Neural progenitor cell (in vitro differentiated cells): Measurements from ENCODE around the gene S100A6. TPM values are rescaled to one million over a fixed set of nuclear protein-coding genes. Genes with fewer than 3 reads are reported as not detected.
A peak's percentile ranks its signal among the peaks of the same experiment; 100 is the strongest.

ENCODE experiments used
- DNase-seq: peaks from one replicate; pipeline ENCODE4 v3.0.0-alpha.2; 2016; ENCODE audit warnings: low spot score
- H2AFZ ChIP-seq: fragments of 200-600 bp; sonication (generic); replicated peaks from 2 replicates; pipeline ENCODE4 v1.6.1; 2016; ENCODE audit warnings: antibody characterized with exemption
- H3F3A ChIP-seq: fragments of 200-600 bp; sonication (generic); 2 replicates; pipeline ENCODE4 v1.6.1; 2016; ENCODE audit warnings: antibody characterized with exemption, low read depth
- H3K27ac ChIP-seq: fragments of 200-600 bp; sonication (generic); 2 replicates; pipeline ENCODE4 v1.5.1; 2016; ENCODE audit warnings: mild to moderate bottlenecking
- H3K27me3 ChIP-seq: fragments of 200-600 bp; sonication (generic); 2 replicates; pipeline ENCODE4 v1.6.1; 2016; ENCODE audit warnings: mild to moderate bottlenecking, moderate library complexity
- H3K36me3 ChIP-seq: fragments of 200-600 bp; sonication (generic); 2 replicates; pipeline ENCODE4 v1.5.1; 2016
- H3K4me1 ChIP-seq: fragments of 200-600 bp; sonication (generic); 2 replicates; pipeline ENCODE4 v1.6.1; 2016; ENCODE audit warnings: mixed run types
- H3K4me2 ChIP-seq: fragments of 200-600 bp; sonication (generic); 2 replicates; pipeline ENCODE4 v1.6.1; 2016
- H3K4me3 ChIP-seq: fragments of 200-600 bp; sonication (generic); 2 replicates; pipeline ENCODE4 v1.5.1; 2016
- H3K79me2 ChIP-seq: fragments of 200-600 bp; sonication (generic); 2 replicates; pipeline ENCODE4 v1.6.1; 2016; ENCODE audit warnings: low read depth
- H3K9ac ChIP-seq: fragments of 200-600 bp; sonication (generic); 2 replicates; pipeline ENCODE4 v1.6.1; 2016
- H3K9me3 ChIP-seq: fragments of 200-600 bp; sonication (generic); 2 replicates; pipeline ENCODE4 v1.5.1; 2016; ENCODE audit warnings: low read depth
- H4K20me1 ChIP-seq: fragments of 200-600 bp; sonication (generic); 2 replicates; pipeline ENCODE4 v1.6.1; 2016; ENCODE audit warnings: low read depth
- H3K27ac Mint-ChIP-seq: 3 replicates; pipeline ENCODE4 v1.8.0; 2021; ENCODE audit warnings: mixed read lengths
- H3K27me3 Mint-ChIP-seq: 2 replicates; pipeline ENCODE4 v1.8.0; 2022; ENCODE audit warnings: low read depth, mild to moderate bottlenecking, inconsistent platforms, moderate library complexity, mixed read lengths; ENCODE audit not compliant: insufficient read depth
- H3K36me3 Mint-ChIP-seq: 3 replicates; pipeline ENCODE4 v1.8.0; 2021; ENCODE audit warnings: mixed read lengths
- H3K4me1 Mint-ChIP-seq: 3 replicates; pipeline ENCODE4 v1.8.0; 2021; ENCODE audit warnings: mixed read lengths
- H3K4me3 Mint-ChIP-seq: 3 replicates; pipeline ENCODE4 v1.8.0; 2021; ENCODE audit warnings: mild to moderate bottlenecking, moderate library complexity, mixed read lengths
- H3K9me3 Mint-ChIP-seq: 3 replicates; pipeline ENCODE4 v1.8.0; 2020; ENCODE audit warnings: mixed read lengths
- CTCF ChIP-seq: fragments of 200-600 bp; sonication (generic); IDR thresholded peaks from 2 replicates; pipeline ENCODE4 v1.5.1; 2017; ENCODE audit warnings: antibody characterized with exemption, mild to moderate bottlenecking
- EZH2 ChIP-seq: fragments of 200-600 bp; sonication (generic); IDR thresholded peaks from 2 replicates; pipeline ENCODE4 v1.6.1; 2017; ENCODE audit warnings: antibody characterized with exemption, mild to moderate bottlenecking, moderate library complexity
- EZH2phosphoT487 ChIP-seq: fragments of 200-600 bp; sonication (generic); IDR thresholded peaks from 2 replicates; pipeline ENCODE4 v1.6.1; 2017; ENCODE audit warnings: antibody characterized with exemption
- total RNA-seq: library from RNA; depleted of rRNA; stranded (reverse); fragments of >200 nt; gene quantifications from 2 replicates; pipeline ENCODE4 v1.2.3, GENCODE V29; 2015; ENCODE audit warnings: low replicate concordance

The S100A6 gene
- total RNA-seq, 1 donor from 2014 or later: not detected

GRCh38 chr1:153542956-153543711 is 7.3 kb upstream of the S100A6 start:
- TF ChIP-seq EZH2 (no peak), EZH2phosphoT487 (no peak), CTCF (no peak)
- H3K9me3 ChIP-seq: no peaks in the 10 kb centered on the region
- H3K36me3 Mint-ChIP-seq: no peaks in the 10 kb centered on the region
- no peaks in the 10 kb centered on the region for H3K27me3 ChIP-seq
- no peak overlapping the region for H3K4me2 ChIP-seq
- H3K36me3 ChIP-seq: no peaks in the 10 kb centered on the region
- peaks cover 17% of the 10 kb centered on the region for H3K27me3 Mint-ChIP-seq
- H2AFZ ChIP-seq: no peak overlapping the region
- no peak overlapping the region for H3K9ac ChIP-seq
- no peaks in the 10 kb centered on the region for H3K79me2 ChIP-seq
- H3K4me3 ChIP-seq: no peak overlapping the region
- H3K4me1 Mint-ChIP-seq: peaks cover 65% of the 10 kb centered on the region
- no peaks in the 10 kb centered on the region for H4K20me1 ChIP-seq
- H3K27ac ChIP-seq: no peak overlapping the region
- no peak overlapping the region for H3K4me3 Mint-ChIP-seq
- no peak for DNase-seq
- no peaks in the 10 kb centered on the region for H3F3A ChIP-seq
- H3K27ac Mint-ChIP-seq: peak overlapping the region; percentile 81
- peaks cover 4% of the 10 kb centered on the region for H3K9me3 Mint-ChIP-seq
- H3K4me1 ChIP-seq: peaks cover 33% of the 10 kb centered on the region

- H3K4me2 ChIP-seq: no peak overlapping the region
- no peaks in the 10 kb centered on the region for H4K20me1 ChIP-seq
- H3K9ac ChIP-seq: no peak overlapping the region
- peaks cover 4% of the 10 kb centered on the region for H3K9me3 Mint-ChIP-seq
- H3K36me3 ChIP-seq: no peaks in the 10 kb centered on the region
- no peak overlapping the region for H3K4me3 ChIP-seq
- H3K4me1 ChIP-seq: peaks cover 28% of the 10 kb centered on the region
- H3K27me3 ChIP-seq: no peaks in the 10 kb centered on the region
- peak overlapping the region; percentile 42 for H3K27ac Mint-ChIP-seq
- H3K4me3 Mint-ChIP-seq: no peak overlapping the region
- H3K9me3 ChIP-seq: no peaks in the 10 kb centered on the region
- H3K27me3 Mint-ChIP-seq: peaks cover 12% of the 10 kb centered on the region
- H3K36me3 Mint-ChIP-seq: no peaks in the 10 kb centered on the region
- H3K4me1 Mint-ChIP-seq: peaks cover 54% of the 10 kb centered on the region
- no peak overlapping the region for H2AFZ ChIP-seq
- no peak for DNase-seq
- TF ChIP-seq EZH2phosphoT487 (no peak), EZH2 (no peak), CTCF (no peak)
- no peaks in the 10 kb centered on the region for H3K79me2 ChIP-seq
- H3K27ac ChIP-seq: no peak overlapping the region
- peaks cover 4% of the 10 kb centered on the region for H3F3A ChIP-seq
These were observed 6.1 kb upstream of the S100A6 start for GRCh38 chr1:153541641-153542590.

GRCh38 chr1:153540394-153541361 is 4.9 kb upstream of the S100A6 start, which contains the start of gene S100A5:
Gene S100A5, minus strand, starts transcription at chr1:153540934. Its CDS starts 743 bp downstream, at chr1:153540191.
- H3K4me3 Mint-ChIP-seq: no peak within 1 kb of the TSS
- H3K27me3 ChIP-seq: no peaks in the 10 kb centered on the region
- no peaks in the 10 kb centered on the region for H3K9me3 ChIP-seq
- no peaks in the 10 kb centered on the region for H3K36me3 Mint-ChIP-seq
- H3F3A ChIP-seq: peaks cover 4% of the 10 kb centered on the region
- H3K79me2 ChIP-seq: no peaks in the 10 kb centered on the region
- no peak within 1 kb of the TSS for H2AFZ ChIP-seq
- no peak within 1 kb of the TSS for H3K27ac ChIP-seq
- TF ChIP-seq EZH2 (no peak), CTCF (no peak), EZH2phosphoT487 (no peak)
- H3K4me1 ChIP-seq: peaks cover 18% of the 10 kb centered on the region
- peaks cover 5% of the 10 kb centered on the region for H3K9me3 Mint-ChIP-seq
- H3K36me3 ChIP-seq: no peaks in the 10 kb centered on the region
- H3K4me3 ChIP-seq: no peak within 1 kb of the TSS
- H3K9ac ChIP-seq: no peak within 1 kb of the TSS
- no peaks in the 10 kb centered on the region for H4K20me1 ChIP-seq
- peaks cover 45% of the 10 kb centered on the region for H3K4me1 Mint-ChIP-seq
- DNase-seq: peak; percentile 1
- peak within 1 kb of the TSS; percentile 16 for H3K27ac Mint-ChIP-seq
- peaks cover 10% of the 10 kb centered on the region for H3K27me3 Mint-ChIP-seq
- H3K4me2 ChIP-seq: no peak within 1 kb of the TSS
